HG03442 (cell line): ENCODE measurements around the gene PXK.

Experiments
- ATAC-seq: cut with Tn5 transposase; IDR thresholded peaks from one replicate; pipeline ENCODE4 v1.9.1; 2021; ENCODE audit warnings: mild to moderate bottlenecking, moderate library complexity; ENCODE audit not compliant: unreplicated experiment

The PXK gene

DNA sequence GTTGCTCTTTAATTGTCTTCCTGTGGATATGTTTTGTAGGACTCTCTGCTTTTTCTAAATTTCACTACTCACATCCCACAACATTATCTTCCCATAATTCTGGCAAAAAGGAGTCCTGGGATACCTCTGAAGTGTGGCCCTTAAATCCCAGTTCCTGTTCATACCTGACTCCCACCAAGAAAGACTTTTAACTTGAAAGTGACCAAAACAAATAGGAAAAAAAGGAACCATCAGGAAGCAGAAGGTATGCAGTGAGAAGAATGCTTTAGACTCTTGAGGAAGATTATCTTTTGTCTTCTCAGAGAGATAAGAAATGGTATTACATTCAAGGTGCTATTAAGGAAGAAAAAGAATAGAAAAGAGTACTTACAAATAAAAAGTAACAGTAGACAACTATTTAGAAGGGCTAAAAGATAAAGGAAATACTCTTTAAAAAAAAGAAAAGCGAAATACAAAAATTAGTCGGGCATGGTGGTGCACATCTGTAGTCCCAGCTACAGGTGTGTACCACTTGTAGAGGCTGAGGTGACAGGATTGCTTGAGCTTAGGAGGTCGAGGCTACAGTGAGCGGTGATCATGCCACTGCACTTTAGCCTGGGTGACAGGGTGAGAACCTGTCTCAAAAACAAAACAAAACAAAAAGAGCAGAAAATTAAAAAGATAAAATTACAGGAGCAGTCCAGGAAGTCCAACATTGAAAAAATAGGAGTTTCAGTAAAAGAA lies 46.8 kb downstream of the PXK start:
- ATAC-seq: no peak

DNA sequence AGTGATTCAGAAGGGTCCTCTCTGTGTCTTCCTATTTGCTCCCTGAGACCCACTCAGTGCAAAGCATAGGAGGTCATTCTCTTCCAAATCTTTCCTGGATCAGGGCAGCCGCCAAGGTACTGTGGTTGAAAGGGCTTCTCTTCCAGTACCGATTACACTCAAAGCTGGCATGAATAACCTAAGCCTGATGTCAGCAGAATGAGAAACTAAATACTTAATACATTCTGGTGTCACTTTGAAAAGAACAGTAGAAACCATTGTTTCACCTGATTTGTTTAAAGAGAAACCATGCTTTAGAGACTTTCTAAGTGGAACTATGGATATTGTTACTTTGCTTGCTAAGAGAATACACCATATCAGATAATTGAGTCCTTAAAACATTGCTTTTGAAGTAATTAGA lies 50.8 kb downstream of the PXK start:
- no peak for ATAC-seq

GRCh38 chr3:58383904-58384303 lies 51.2 kb downstream of the PXK start:
- no peak for ATAC-seq

DNA sequence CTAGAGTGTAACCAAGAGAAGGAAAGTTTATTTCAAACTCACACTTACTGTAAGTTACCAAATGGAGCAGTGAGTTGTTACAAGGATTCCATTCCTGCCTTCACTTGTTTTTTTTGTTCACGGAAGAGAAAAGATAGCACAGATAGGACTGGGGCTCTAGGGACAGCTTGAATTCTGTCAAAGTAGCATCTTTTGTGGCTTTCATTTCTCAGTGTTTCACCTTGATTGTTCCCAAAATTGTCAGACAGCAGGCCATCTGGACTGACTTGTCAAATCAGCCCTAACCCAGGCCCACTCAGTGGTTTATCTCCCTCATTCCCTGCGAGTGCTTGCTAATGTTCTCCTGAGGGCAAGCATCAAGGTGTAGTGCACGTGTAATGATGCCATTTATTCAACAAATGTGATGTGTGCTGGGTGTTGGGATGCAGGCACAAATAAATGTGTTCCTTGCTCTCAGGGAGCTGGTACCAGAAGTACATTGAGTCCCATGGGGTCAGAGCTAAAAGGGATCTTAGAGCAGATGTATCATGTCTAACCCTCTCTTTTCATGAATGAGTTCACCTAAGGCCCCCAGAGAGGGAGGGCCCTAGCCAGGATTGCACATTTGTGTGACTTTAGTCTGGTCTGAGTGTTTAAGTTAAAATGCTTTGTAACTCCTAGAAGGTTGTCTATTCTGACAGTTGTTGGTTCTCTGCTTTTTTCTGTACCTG lies 51.8 kb downstream of the PXK start:
- no peak for ATAC-seq

DNA sequence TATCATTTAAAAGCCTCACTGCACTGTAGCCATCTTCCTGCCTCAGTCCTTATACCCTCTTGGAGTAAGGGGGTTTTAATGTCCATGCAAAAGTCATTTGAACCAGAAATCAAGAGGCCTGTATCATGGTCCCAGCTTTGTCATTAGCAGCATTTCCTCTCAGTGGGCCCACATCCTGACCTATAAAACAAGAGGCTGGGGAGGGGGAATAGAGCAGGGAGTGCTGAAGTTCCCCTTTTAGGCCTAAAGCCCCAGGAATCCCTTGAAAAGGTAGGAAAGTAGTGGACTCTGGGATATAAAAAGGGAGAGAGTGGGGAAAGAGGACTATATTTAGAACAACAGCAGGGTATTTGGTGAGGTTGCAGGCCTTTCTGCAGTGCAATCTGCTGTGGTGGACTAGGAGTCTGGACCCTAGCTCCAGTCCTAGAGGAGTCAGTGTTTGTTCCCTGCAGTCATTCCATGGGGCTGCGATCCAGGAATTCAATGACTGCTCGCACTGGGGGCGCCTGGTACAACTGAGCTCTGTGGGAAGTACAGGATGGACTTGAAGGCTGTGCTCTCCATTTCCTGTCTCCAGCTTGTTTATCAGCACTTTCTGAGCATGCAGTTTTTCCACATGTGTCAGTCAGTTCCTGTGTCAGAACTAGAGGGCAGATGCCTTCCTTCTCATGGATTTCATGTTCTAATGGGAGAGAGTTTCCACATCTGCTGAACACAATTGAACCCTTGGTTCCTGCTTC lies 54.1 kb downstream of the PXK start:
- no peak for ATAC-seq

- ATAC-seq: no peak
Observed at GRCh38 chr3:58387650-58388546, 55.2 kb downstream of the PXK start.

- no peak for ATAC-seq
Observed at GRCh38 chr3:58388550-58389091, 55.9 kb downstream of the PXK start.

- ATAC-seq: no peak
Observed at GRCh38 chr3:58391156-58391865, 58.6 kb downstream of the PXK start.

DNA sequence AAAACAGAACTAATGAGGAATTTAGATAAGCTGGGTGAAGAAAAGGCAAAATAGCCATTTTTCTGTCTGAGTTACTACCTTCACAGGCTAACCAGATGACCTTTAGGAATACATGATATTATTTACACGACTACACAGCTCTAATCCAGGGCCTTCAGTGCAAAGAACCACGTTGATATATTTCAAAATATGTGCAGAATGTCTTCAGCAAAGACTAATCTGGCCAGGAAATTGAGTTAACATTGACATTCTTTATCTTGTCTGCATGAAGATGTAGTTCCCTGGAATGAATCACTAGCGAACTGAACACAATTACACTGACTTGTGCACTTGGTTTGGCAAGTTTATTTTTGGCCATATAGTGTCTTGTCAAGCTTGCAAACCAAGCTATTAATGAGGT lies 59.5 kb downstream of the PXK start:
- ATAC-seq: no peak

DNA sequence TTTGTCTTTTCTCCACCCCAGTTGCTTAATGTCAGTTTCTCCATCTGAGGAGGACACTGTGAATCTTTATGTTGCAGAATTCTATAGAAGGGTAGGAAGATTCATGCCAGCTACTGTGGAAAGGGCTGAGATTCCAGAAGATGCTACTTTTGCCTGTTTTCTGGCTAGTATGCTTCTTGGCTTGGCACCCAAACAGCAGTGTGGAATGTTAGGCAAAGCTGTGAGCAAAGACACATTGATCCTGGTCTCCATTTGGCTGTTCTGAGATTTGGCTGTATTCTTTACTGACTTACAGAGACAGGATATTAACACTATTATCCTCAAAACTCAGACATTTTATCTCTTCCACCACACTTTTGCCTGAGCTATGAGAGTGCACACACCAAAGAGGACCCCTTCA lies 61.6 kb downstream of the PXK start:
- ATAC-seq: no peak

GRCh38 chr3:58398669-58399333 lies 66.1 kb downstream of the PXK start:
- ATAC-seq: no peak

- no peak for ATAC-seq
Observed at GRCh38 chr3:58403513-58404109, 70.9 kb downstream of the PXK start.

DNA sequence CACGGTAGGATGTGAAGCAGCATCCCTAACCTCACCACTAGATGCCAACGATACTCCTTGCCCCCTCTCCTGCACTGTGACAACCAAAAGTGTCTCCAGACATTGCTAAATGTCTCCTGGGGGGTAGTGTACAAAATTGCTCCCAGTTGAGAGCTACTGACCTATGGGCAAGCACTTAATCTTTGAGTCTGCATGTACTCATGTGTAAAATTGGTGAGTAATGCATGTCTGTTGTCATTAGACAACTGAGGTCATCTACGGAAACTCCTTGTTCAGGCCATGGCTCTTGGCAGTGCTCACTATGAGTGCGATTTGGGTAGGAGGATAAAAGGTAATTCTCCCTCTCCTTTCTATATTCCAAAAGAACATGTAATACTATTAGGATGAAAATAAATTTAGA lies 71.7 kb downstream of the PXK start:
- ATAC-seq: no peak

DNA sequence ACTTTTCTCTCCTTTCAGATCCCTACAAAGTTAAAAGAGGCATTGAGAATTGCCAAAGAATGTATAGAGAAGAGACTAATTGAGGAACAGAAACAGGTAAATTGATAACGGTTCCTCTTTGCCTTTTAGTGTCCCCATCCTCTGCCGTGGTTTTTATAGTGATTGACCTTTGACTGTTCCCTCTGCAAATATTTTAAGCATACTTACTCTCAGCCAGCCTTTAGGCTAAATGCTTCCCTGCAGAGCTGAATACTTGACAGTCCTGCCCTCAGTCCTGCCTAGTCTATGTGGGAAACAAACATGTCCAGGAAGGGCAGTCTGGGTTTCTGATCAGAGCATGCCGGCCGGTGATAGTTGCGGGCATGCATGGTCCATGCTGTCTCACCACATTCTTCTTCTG lies 76.2 kb downstream of the PXK start:
- no peak for ATAC-seq

- ATAC-seq: no peak
Observed at GRCh38 chr3:58409663-58410062, 77.0 kb downstream of the PXK start.

- no peak for ATAC-seq
Observed at GRCh38 chr3:58411036-58411435, 78.3 kb downstream of the PXK start.

- ATAC-seq: no peak
Observed at GRCh38 chr3:58411851-58412830, 79.4 kb downstream of the PXK start.
